Keratinocyte (primary cell): ENCODE results near the gene EPHB2. TPM values are rescaled to one million over a fixed set of nuclear protein-coding genes. Genes with fewer than 3 reads are reported as not detected.

Source experiments
- DNase-seq: peaks from one replicate; pipeline ENCODE4 v3.0.0-alpha.2; 2011; ENCODE audit warnings: low read depth, missing footprints, low spot score
- FAIRE-seq: peaks from 2 replicates; lab custom pipeline; 2011; peaks lifted over from hg19 to GRCh38; lab: Jason Lieb, UNC
- H2AFZ ChIP-seq: 2 replicates; pipeline ENCODE4 v1.6.0; 2012; ENCODE audit warnings: low read length, control low read depth, inconsistent platforms; ENCODE audit not compliant: control insufficient read depth
- H3K27ac ChIP-seq: 2 replicates; pipeline ENCODE4 v1.5.1; 2011; ENCODE audit warnings: low read length; ENCODE audit not compliant: control insufficient read depth, insufficient read depth
- H3K27me3 ChIP-seq: 3 replicates; pipeline ENCODE4 v1.6.0; 2011; ENCODE audit warnings: low read length; ENCODE audit not compliant: control insufficient read depth, insufficient read depth; ENCODE audit errors: extremely low read depth
- H3K36me3 ChIP-seq, 2 experiments: 2 replicates in 1 of 2; 3 replicates in 1 of 2; pipeline ENCODE4 v1.5.1; 2011; ENCODE audit warnings: low read length in 2 of 2, mild to moderate bottlenecking in 1 of 2; ENCODE audit not compliant: control insufficient read depth in 2 of 2, insufficient read depth in 2 of 2; ENCODE audit errors: extremely low read depth in 1 of 2
- H3K4me1 ChIP-seq: 3 replicates; pipeline ENCODE4 v1.5.1; 2011; ENCODE audit warnings: low read length; ENCODE audit not compliant: control insufficient read depth, insufficient read depth; ENCODE audit errors: extremely low read depth
- H3K4me2 ChIP-seq: 3 replicates; pipeline ENCODE4 v1.6.0; 2011; ENCODE audit warnings: low read depth, low read length; ENCODE audit not compliant: control insufficient read depth, insufficient read depth; ENCODE audit errors: extremely low read depth
- H3K4me3 ChIP-seq, 3 experiments: fragments of 200-600 bp in 1 of 3; sonication (generic) in 1 of 3; 2 replicates in 2 of 3; 3 replicates in 1 of 3; pipeline ENCODE4 v1.5.1; 2011 to 2016; ENCODE audit warnings: low read length in 3 of 3, mild to moderate bottlenecking in 3 of 3, control low read depth in 2 of 3, inconsistent platforms in 1 of 3, low read depth in 1 of 3, mixed read lengths in 1 of 3, mixed run types in 1 of 3, moderate library complexity in 1 of 3; ENCODE audit not compliant: control insufficient read depth in 2 of 3, insufficient read depth in 2 of 3; ENCODE audit errors: extremely low read depth in 1 of 3
- H3K79me2 ChIP-seq: 2 replicates; pipeline ENCODE4 v1.6.0; 2012; ENCODE audit warnings: low read length; ENCODE audit not compliant: control insufficient read depth, insufficient read depth
- H3K9ac ChIP-seq: 3 replicates; pipeline ENCODE4 v1.6.0; 2011; ENCODE audit warnings: low read length; ENCODE audit not compliant: control insufficient read depth, insufficient read depth; ENCODE audit errors: extremely low read depth
- H3K9me1 ChIP-seq: 3 replicates; pipeline ENCODE4 v1.6.0; 2011; ENCODE audit warnings: low read length; ENCODE audit not compliant: control insufficient read depth, insufficient read depth; ENCODE audit errors: extremely low read depth
- H3K9me3 ChIP-seq: 2 replicates; pipeline ENCODE4 v1.5.1; 2012; ENCODE audit warnings: low read depth, low read length; ENCODE audit not compliant: control insufficient read depth
- H4K20me1 ChIP-seq: 3 replicates; pipeline ENCODE4 v1.6.0; 2011; ENCODE audit warnings: low read length; ENCODE audit not compliant: control insufficient read depth, insufficient read depth; ENCODE audit errors: extremely low read depth
- EZH2 ChIP-seq: IDR thresholded peaks from one replicate; pipeline ENCODE4 v1.6.1; 2012; ENCODE audit warnings: inconsistent platforms, mild to moderate bottlenecking, low read length, moderate library complexity
- dilution Hi-C: fragments of 300-500 bp; cut with MboI; formaldehyde crosslinking; loops from one replicate; pipeline ENCODE4 v1.7.0; 2020; ENCODE audit warnings: low sequenced_read_pairs; ENCODE audit not compliant: extremely low pct_ligation_motif_present
- polyA plus RNA-seq, 5 experiments: library from polyadenylated mRNA; depleted of rRNA in 3 of 5; stranded (reverse) in 3 of 5; stranded (forward) in 1 of 5; unstranded in 1 of 5; fragments of >200 nt; gene quantifications; 1 replicate in 1 of 5; 2 replicates in 3 of 5; 3 replicates in 1 of 5; pipeline versions ENCODE4 v1.2.1 to v1.2.3, GENCODE V29; 2011 to 2012; ENCODE audit warnings: missing spikeins in 2 of 5, low read depth in 1 of 5, low replicate concordance in 1 of 5
- TF ChIP-seq, protein P1 (sequence below), 3 experiments: IDR thresholded peaks in 1 of 3; conservative IDR thresholded peaks in 1 of 3; optimal IDR thresholded peaks in 1 of 3; 2 replicates in 2 of 3; 3 replicates in 1 of 3; pipeline versions ENCODE3 to v1.5.1; 2011; ENCODE audit warnings: low read length in 3 of 3, mild to moderate bottlenecking in 3 of 3, moderate library complexity in 2 of 3, control low read depth in 1 of 3, inconsistent platforms in 1 of 3; ENCODE audit not compliant: insufficient read depth in 2 of 3; ENCODE audit errors: extremely low read depth in 1 of 3

EPHB2 gene
- polyA plus RNA-seq, 1 donor (not counting 4 experiments of a cell fraction or from before 2014, with no cell fraction given) = 0.10 TPM

DNA sequence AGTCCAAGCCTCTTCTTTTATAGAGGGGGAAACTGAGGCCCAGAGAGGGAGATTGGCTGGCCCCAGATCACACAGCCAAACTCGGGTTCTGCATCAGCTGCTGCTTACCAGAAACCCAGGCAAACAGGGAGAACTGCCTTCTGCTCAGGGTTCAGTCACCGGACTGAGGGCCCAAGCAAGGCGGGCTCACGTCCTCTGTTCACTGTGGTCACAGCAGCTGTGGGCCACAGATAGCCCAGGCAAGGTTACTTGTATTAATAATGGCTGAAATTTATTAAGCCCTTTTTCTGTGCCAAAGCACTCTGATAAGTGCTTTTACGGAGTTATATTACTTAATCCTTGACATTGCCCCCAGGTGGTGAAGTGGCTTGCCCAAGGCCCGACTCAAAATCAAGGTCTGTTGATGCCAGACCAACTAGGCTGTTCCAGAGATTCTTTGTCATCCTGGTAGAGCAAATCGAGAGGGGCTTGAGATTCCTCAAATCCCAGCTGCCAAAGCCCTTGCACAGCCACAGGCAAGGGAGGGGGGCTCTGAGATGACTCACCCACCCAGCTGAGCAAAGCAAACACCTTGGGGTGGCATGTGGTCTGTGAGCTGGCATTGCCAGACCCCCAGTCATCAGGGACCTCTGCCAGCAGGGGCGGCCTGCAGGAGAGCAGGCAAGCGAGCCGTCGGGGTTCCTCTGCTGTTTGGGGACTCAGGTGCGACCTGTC, 36.5 kb downstream of the EPHB2 start:
- no peaks in the 10 kb centered on the region for H3K9me1 ChIP-seq
- DNase-seq (no peak), FAIRE-seq (no peak)
- H2AFZ ChIP-seq = no peak overlapping the region
- no peak for TF ChIP-seq EZH2
- dilution Hi-C loops = no loop called here
- peaks cover 44% of the 10 kb centered on the region for H3K4me1 ChIP-seq
- H3K79me2 ChIP-seq = no peaks in the 10 kb centered on the region
- H4K20me1 ChIP-seq = no peaks in the 10 kb centered on the region
- no peaks in the 10 kb centered on the region for H3K9me3 ChIP-seq
- peaks cover 2% of the 10 kb centered on the region for H3K27me3 ChIP-seq
- no peak overlapping the region for H3K9ac ChIP-seq
- no peak overlapping the region for H3K4me3 ChIP-seq
- H3K27ac ChIP-seq = no peak overlapping the region
- no peaks in the 10 kb centered on the region for H3K36me3 ChIP-seq
- no peak overlapping the region for H3K4me2 ChIP-seq

- Histone ChIP-seq H3K79me2 (no peaks in the 10 kb centered on the region), H3K4me2 (no peak overlapping the region), H3K27me3 (no peaks in the 10 kb centered on the region), H3K9ac (no peak overlapping the region), H3K9me1 (no peaks in the 10 kb centered on the region), H3K36me3 (no peaks in the 10 kb centered on the region), H2AFZ (no peak overlapping the region), H4K20me1 (no peaks in the 10 kb centered on the region), H3K9me3 (no peaks in the 10 kb centered on the region), H3K27ac (no peak overlapping the region), H3K4me1 (peaks cover 44% of the 10 kb centered on the region), H3K4me3 (no peak overlapping the region)
- no peak for TF ChIP-seq EZH2
- TF ChIP-seq, protein P1, sequence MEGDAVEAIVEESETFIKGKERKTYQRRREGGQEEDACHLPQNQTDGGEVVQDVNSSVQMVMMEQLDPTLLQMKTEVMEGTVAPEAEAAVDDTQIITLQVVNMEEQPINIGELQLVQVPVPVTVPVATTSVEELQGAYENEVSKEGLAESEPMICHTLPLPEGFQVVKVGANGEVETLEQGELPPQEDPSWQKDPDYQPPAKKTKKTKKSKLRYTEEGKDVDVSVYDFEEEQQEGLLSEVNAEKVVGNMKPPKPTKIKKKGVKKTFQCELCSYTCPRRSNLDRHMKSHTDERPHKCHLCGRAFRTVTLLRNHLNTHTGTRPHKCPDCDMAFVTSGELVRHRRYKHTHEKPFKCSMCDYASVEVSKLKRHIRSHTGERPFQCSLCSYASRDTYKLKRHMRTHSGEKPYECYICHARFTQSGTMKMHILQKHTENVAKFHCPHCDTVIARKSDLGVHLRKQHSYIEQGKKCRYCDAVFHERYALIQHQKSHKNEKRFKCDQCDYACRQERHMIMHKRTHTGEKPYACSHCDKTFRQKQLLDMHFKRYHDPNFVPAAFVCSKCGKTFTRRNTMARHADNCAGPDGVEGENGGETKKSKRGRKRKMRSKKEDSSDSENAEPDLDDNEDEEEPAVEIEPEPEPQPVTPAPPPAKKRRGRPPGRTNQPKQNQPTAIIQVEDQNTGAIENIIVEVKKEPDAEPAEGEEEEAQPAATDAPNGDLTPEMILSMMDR (optimal IDR thresholded peaks at IDR 0.05 in 1 of 3, IDR thresholded peaks at IDR 0.05 in 1 of 3, conservative IDR thresholded peaks at IDR 0.05 in 1 of 3; ENCODE audit: extremely low read depth in 1 of 3, insufficient read depth in 2 of 3, low read length in 3 of 3) = no peak
- FAIRE-seq (no peak), DNase-seq (no peak)
- dilution Hi-C loops = no loop called here
Measured at GRCh38 chr1:22747735-22748073, 37.1 kb downstream of the EPHB2 start.

- Histone ChIP-seq H2AFZ (no peak overlapping the region), H3K4me3 (no peak overlapping the region), H3K4me2 (no peak overlapping the region), H3K9me1 (no peaks in the 10 kb centered on the region), H3K27ac (peak overlapping the region; percentile 86), H4K20me1 (no peaks in the 10 kb centered on the region), H3K9me3 (no peaks in the 10 kb centered on the region), H3K4me1 (peaks cover 44% of the 10 kb centered on the region), H3K27me3 (no peaks in the 10 kb centered on the region), H3K79me2 (no peaks in the 10 kb centered on the region), H3K9ac (no peak overlapping the region), H3K36me3 (no peaks in the 10 kb centered on the region)
- no peak for FAIRE-seq
- DNase-seq = no peak
- TF ChIP-seq, protein P1 (optimal IDR thresholded peaks at IDR 0.05 in 1 of 3, IDR thresholded peaks at IDR 0.05 in 1 of 3, conservative IDR thresholded peaks at IDR 0.05 in 1 of 3; ENCODE audit: extremely low read depth in 1 of 3, insufficient read depth in 2 of 3, low read length in 3 of 3) = no peak
- TF ChIP-seq EZH2 = no peak
- dilution Hi-C loops = no loop called here
Measured at GRCh38 chr1:22749503-22749902, 38.9 kb downstream of the EPHB2 start.
